ENCODE measurements around the gene WDSUB1.

WDSUB1 gene, protein sequence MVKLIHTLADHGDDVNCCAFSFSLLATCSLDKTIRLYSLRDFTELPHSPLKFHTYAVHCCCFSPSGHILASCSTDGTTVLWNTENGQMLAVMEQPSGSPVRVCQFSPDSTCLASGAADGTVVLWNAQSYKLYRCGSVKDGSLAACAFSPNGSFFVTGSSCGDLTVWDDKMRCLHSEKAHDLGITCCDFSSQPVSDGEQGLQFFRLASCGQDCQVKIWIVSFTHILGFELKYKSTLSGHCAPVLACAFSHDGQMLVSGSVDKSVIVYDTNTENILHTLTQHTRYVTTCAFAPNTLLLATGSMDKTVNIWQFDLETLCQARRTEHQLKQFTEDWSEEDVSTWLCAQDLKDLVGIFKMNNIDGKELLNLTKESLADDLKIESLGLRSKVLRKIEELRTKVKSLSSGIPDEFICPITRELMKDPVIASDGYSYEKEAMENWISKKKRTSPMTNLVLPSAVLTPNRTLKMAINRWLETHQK

GRCh38 chr2:159285929-159286708 lies at the start of gene WDSUB1:
Gene WDSUB1, minus strand, starts transcription at chr2:159286703. Its CDS starts 3,634 bp downstream, at chr2:159283069.
- no peak for TF ChIP-seq CTCF (IDR thresholded peaks at IDR 0.05; ENCODE audit: low read depth, low read length)
- peak within 1 kb of the TSS; percentile 86 for H3K4me3 ChIP-seq (ENCODE audit: low read depth, low read length)

- TF ChIP-seq CTCF (IDR thresholded peaks at IDR 0.05; ENCODE audit: low read depth, low read length) = no peak
- no peak overlapping the region for H3K4me3 ChIP-seq (ENCODE audit: low read depth, low read length)
These were observed 40.2 kb upstream of the WDSUB1 start for GRCh38 chr2:159326569-159327255.

- no peak overlapping the region for H3K4me3 ChIP-seq (ENCODE audit: low read depth, low read length)
- TF ChIP-seq CTCF (IDR thresholded peaks at IDR 0.05; ENCODE audit: low read depth, low read length) = no peak
These were observed 35.9 kb upstream of the WDSUB1 start for GRCh38 chr2:159322419-159322818.

GRCh38 chr2:159317392-159318088 lies 31.0 kb upstream of the WDSUB1 start:
- no peak overlapping the region for H3K4me3 ChIP-seq (ENCODE audit: low read depth, low read length)
- no peak for TF ChIP-seq CTCF (IDR thresholded peaks at IDR 0.05; ENCODE audit: low read depth, low read length)

GRCh38 chr2:159307942-159308341 lies 21.4 kb upstream of the WDSUB1 start:
- no peak for TF ChIP-seq CTCF (IDR thresholded peaks at IDR 0.05; ENCODE audit: low read depth, low read length)
- no peak overlapping the region for H3K4me3 ChIP-seq (ENCODE audit: low read depth, low read length)

GRCh38 chr2:159300586-159300985 lies 14.1 kb upstream of the WDSUB1 start:
- TF ChIP-seq CTCF (IDR thresholded peaks at IDR 0.05; ENCODE audit: low read depth, low read length) = no peak
- no peak overlapping the region for H3K4me3 ChIP-seq (ENCODE audit: low read depth, low read length)
